ENCODE results near the gene SIM2.

DNA sequence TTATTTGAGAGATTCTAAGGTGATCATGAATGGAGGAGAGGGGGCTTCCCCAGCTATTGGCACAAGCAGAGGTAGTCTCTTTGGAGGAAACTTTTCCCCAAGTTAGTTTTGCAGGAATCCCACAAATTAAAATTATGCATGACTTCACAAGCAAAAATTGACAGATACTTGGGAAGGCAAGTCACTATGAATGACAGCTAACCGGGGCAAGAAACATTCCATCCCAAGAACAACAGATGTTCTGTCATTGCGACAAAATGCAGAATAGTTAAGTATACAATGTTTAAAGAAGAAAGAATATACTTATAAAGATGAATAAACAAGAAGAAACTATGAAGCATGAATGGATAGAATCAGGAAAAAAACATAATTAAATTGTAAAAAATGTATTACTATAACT, 27.1 kb upstream of the SIM2 start:
- TF ChIP-seq, protein P1, sequence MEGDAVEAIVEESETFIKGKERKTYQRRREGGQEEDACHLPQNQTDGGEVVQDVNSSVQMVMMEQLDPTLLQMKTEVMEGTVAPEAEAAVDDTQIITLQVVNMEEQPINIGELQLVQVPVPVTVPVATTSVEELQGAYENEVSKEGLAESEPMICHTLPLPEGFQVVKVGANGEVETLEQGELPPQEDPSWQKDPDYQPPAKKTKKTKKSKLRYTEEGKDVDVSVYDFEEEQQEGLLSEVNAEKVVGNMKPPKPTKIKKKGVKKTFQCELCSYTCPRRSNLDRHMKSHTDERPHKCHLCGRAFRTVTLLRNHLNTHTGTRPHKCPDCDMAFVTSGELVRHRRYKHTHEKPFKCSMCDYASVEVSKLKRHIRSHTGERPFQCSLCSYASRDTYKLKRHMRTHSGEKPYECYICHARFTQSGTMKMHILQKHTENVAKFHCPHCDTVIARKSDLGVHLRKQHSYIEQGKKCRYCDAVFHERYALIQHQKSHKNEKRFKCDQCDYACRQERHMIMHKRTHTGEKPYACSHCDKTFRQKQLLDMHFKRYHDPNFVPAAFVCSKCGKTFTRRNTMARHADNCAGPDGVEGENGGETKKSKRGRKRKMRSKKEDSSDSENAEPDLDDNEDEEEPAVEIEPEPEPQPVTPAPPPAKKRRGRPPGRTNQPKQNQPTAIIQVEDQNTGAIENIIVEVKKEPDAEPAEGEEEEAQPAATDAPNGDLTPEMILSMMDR (IDR thresholded peaks at IDR 0.05; ENCODE audit: low read depth, low read length) = no peak
- no peak for TF ChIP-seq EZH2phosphoT487 (IDR thresholded peaks at IDR 0.05; ENCODE audit: low read depth)
